Bronchial epithelial cell (primary cell): ENCODE measurements around the gene SMAD4. TPM values are rescaled to one million over a fixed set of nuclear protein-coding genes. Genes with fewer than 3 reads are reported as not detected.

Experiments used
- DNase-seq: peaks from one replicate; pipeline ENCODE4 v3.0.0-alpha.2; 2010; ENCODE audit warnings: low read depth
- FAIRE-seq: peaks from 2 replicates; lab custom pipeline; 2011; peaks lifted over from hg19 to GRCh38; lab: Jason Lieb, UNC
- H3K27me3 ChIP-seq: 2 replicates; pipeline ENCODE4 v1.5.1; 2011; ENCODE audit warnings: low read length; ENCODE audit not compliant: control insufficient read depth, insufficient read depth
- H3K36me3 ChIP-seq: 2 replicates; pipeline ENCODE4 v1.5.1; 2011; ENCODE audit warnings: low read length; ENCODE audit not compliant: control insufficient read depth, insufficient read depth
- H3K4me3 ChIP-seq: 2 replicates; pipeline ENCODE4 v1.5.1; 2011; ENCODE audit warnings: mild to moderate bottlenecking, low read depth, low read length, control low read depth
- CTCF ChIP-seq: IDR thresholded peaks from 2 replicates; pipeline ENCODE4 v1.5.1; 2011; ENCODE audit warnings: mild to moderate bottlenecking, moderate library complexity, low read length, control low read depth, inconsistent platforms; ENCODE audit not compliant: insufficient read depth, severe bottlenecking
- total RNA-seq: library from RNA; depleted of rRNA; stranded (reverse); fragments of >200 nt; gene quantifications from 2 replicates; pipeline ENCODE4 v1.2.1, GENCODE V29; 2014

Gene SMAD4
- total RNA-seq, 1 donor from 2014 or later = 64.5 TPM

DNA sequence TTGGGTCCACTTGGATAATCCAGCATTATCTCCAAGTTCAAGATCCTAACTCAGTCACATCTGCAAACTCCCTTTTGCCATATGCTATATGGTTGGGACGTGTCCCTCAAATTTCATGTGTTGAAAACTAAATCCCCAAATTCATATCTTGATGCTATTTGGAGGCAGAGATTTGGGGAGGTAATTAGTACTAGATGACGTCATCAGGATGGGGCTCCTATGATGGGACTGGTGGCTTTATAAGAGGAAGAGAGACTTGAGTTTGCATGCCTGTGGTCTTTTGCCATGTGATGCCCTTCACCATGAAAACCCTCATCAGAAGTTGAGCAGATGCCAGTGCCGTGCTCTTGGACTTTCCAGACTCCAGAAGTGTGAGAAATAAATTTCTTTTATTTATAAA is 16.8 kb upstream of the SMAD4 start:
- no peak for DNase-seq
- Histone ChIP-seq H3K4me3 (no peak overlapping the region), H3K36me3 (no peaks in the 10 kb centered on the region), H3K27me3 (no peaks in the 10 kb centered on the region)
- no peak for TF ChIP-seq CTCF
- FAIRE-seq = no peak

DNA sequence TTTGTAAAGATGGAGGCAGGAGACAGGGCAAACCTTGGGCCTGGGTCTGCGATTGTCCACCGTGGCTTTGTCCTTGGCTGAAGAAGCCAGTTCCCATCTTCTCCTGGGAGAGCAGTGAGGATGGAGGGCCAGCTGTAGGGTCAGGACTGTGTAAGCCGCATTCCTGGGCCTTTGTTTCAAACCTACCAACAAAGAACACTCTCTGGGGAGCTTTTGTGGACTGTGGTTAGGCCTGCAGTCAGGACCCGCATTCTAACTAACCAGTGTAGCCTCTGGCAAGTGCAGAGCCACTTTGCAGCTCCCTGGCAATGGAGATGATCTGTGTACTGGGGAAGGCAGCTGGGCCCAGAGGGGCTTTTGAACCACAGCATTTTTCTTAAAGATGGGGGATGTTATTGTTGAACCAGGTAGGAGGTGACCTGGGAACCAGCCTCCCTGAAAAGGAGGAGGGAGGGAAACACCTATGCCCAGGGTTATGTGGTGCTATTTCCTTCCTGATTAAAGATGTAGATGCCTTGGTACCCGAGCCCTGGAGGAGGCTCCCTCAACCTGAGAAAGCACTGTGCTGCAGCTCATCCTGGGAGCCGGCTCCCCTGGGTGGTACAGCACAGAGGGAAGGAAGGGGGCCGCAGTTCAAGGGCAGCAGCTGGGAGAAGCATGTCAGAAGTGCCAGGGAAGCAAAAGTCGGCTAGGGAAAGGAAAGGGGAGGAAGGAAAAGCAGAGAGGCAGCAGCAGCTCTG is 12.7 kb upstream of the SMAD4 start:
- H3K4me3 ChIP-seq = no peak overlapping the region
- DNase-seq (no peak), FAIRE-seq (no peak)
- no peaks in the 10 kb centered on the region for H3K27me3 ChIP-seq
- no peaks in the 10 kb centered on the region for H3K36me3 ChIP-seq
- no peak for TF ChIP-seq CTCF

DNA sequence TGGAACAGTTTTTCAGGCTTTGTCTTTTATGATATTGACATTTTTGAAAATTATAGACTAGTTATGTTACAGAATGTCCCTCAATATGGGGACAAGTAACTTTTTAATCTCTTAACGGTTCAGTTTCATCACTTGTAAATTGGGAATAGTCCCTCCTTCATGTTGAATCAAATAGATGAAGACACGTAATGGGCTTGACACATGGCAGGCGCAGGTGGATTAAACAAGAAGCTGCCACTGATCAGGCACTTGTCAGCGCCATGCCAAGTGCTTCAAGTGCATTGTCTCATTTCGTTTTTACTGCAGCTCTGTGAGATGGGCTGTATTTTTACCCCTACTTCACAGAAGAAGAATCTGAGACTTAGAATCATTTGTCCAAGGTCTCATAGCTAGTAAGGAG is 9.5 kb upstream of the SMAD4 start:
- no peak overlapping the region for H3K4me3 ChIP-seq
- H3K36me3 ChIP-seq = no peaks in the 10 kb centered on the region
- DNase-seq (no peak), FAIRE-seq (no peak)
- TF ChIP-seq CTCF = no peak
- H3K27me3 ChIP-seq = no peaks in the 10 kb centered on the region

DNA sequence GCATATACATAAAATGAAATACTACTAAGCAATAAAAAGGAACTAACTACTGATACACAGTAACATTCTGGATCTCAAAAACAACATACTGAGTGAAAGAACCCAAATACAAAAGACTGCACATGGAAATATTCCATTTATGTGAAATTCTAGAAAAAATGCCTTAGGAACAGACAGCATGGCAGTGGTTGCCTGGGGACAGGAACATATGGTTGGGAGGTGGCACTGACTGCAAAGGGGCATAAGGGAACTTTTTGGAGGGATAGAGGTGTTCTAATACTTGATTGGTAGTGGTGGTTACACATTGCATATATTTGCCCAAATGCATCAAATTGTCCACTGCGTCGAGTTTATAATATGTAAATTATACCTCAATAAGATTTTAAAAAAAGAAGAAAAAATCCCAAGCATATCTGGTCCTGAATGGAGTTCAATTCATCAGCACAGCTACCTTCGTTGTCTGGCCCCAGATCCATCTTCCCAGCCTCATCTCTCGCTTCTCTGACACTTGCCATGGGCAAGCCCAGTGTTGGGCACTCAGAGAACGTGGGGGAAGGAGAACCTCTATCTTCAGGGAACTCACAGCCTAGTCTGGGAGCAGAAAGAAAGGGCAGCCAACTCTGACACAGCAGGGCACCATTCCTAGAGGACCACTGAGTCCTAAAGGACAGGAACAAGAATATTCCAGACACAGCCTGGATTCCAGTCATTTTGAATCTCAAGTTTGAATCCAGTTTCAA is 8.6 kb upstream of the SMAD4 start:
- no peak for FAIRE-seq
- no peaks in the 10 kb centered on the region for H3K27me3 ChIP-seq
- no peak for DNase-seq

GRCh38 chr18:51025512-51025911 is 4.5 kb upstream of the SMAD4 start:
- no peaks in the 10 kb centered on the region for H3K27me3 ChIP-seq
- no peak for DNase-seq
- H3K4me3 ChIP-seq = no peak overlapping the region
- no peak for TF ChIP-seq CTCF
- no peak for FAIRE-seq
- no peaks in the 10 kb centered on the region for H3K36me3 ChIP-seq

More for the DNA sequence above, 8.6 kb upstream of the SMAD4 start:
- no peak for TF ChIP-seq CTCF
- Histone ChIP-seq H3K36me3 (no peaks in the 10 kb centered on the region), H3K4me3 (no peak overlapping the region)
